Tibial nerve (tissue), 4 donors: ENCODE results near the gene IFFO2. TPM values are rescaled to one million over a fixed set of nuclear protein-coding genes. Genes with fewer than 3 reads are reported as not detected.
A peak's percentile ranks its signal among the peaks of the same experiment; 100 is the strongest.

ENCODE experiments used
- DNase-seq, 2 donors: peaks; one replicate each; pipeline ENCODE4 v3.0.0-alpha.2; 2019; ENCODE audit warnings: low spot score in 2 of 2
- H3K27ac ChIP-seq, 4 donors: fragments of 200-600 bp; sonication (generic) in 3 of 4; one replicate each; pipeline ENCODE4 v1.5.1; 2017 to 2019; ENCODE audit warnings: mild to moderate bottlenecking in 1 of 4
- H3K27me3 ChIP-seq, 2 donors: fragments of 200-600 bp; sonication (generic) in 1 of 2; one replicate each; pipeline versions ENCODE4 v1.5.1 to v1.6.0; 2017 to 2019
- H3K36me3 ChIP-seq, 3 donors: fragments of 200-600 bp; sonication (generic); one replicate each; pipeline ENCODE4 v1.5.1; 2018 to 2019
- H3K4me1 ChIP-seq, 4 donors: fragments of 200-600 bp; sonication (generic) in 3 of 4; one replicate each; pipeline ENCODE4 v1.5.1; 2017 to 2019
- H3K4me3 ChIP-seq, 4 donors: fragments of 200-600 bp; sonication (generic) in 3 of 4; one replicate each; pipeline ENCODE4 v1.5.1; 2017 to 2019; ENCODE audit warnings: mild to moderate bottlenecking in 1 of 4, moderate library complexity in 1 of 4
- H3K9me3 ChIP-seq, 4 donors: fragments of 200-600 bp; sonication (generic) in 3 of 4; one replicate each; pipeline ENCODE4 v1.5.1; 2017 to 2019
- CTCF ChIP-seq, 5 experiments: fragments of 200-600 bp in 3 of 5; fragments of 450-650 bp in 2 of 5; sonication (generic) in 3 of 5; IDR thresholded peaks; one replicate each; pipeline ENCODE4 v1.5.1; 2016 to 2019; ENCODE audit warnings: antibody characterized with exemption in 5 of 5, mild to moderate bottlenecking in 3 of 5, moderate library complexity in 2 of 5
- EP300 ChIP-seq, 2 donors: sonication (generic); formaldehyde crosslinking; IDR thresholded peaks; one replicate each; pipeline ENCODE4 v1.6.1; 2017; ENCODE audit warnings: antibody characterized with exemption in 2 of 2, mild to moderate bottlenecking in 1 of 2
- POLR2A ChIP-seq, 2 donors: fragments of 450-650 bp; IDR thresholded peaks; one replicate each; pipeline ENCODE4 v1.6.1; 2017; ENCODE audit warnings: antibody characterized with exemption in 2 of 2, mild to moderate bottlenecking in 2 of 2, moderate library complexity in 2 of 2
- WGBS, 2 donors: methylation state at CpG; one replicate each; pipeline ENCODE4 v1.1.5; 2018; 5-methylcytosine and 5-hydroxymethylcytosine counted together
- total RNA-seq, 4 donors: library from RNA; depleted of rRNA; stranded (reverse); fragments of >200 nt; gene quantifications; one replicate each; pipeline ENCODE4 v1.1.0, GENCODE V29; 2016

Gene IFFO2
- total RNA-seq, 4 donors from 2014 or later: 3.6 to 19.2 (median 9.2) TPM

- H3K4me1 ChIP-seq: peaks cover 0 to 17% (median 3%) of the 10 kb centered on the region in 4 donors
- peaks cover 0 to 58% (median 0%) of the 10 kb centered on the region in 3 donors for H3K36me3 ChIP-seq
- peak; percentile 56 to 68 for DNase-seq
- no peak overlapping the region for H3K4me3 ChIP-seq
- H3K27ac ChIP-seq: peak overlapping the region in 2 of 4 donors; percentile 58 to 70
- TF ChIP-seq EP300 (IDR thresholded peaks at IDR 0.05) (no peak), CTCF (IDR thresholded peaks at IDR 0.05) (peak; percentile 85 to 95 (median 93))
- H3K9me3 ChIP-seq: no peaks in the 10 kb centered on the region
- WGBS, 2 donors: 25 to 44% methylated on average over 16 to 22 of the region's 22 CpGs
- H3K27me3 ChIP-seq: no peaks in the 10 kb centered on the region
Measured at GRCh38 chr1:18913065-18913835, 43.2 kb downstream of the IFFO2 start.

- no peaks in the 10 kb centered on the region for H3K27me3 ChIP-seq
- peaks cover 0 to 56% (median 0%) of the 10 kb centered on the region in 3 donors for H3K36me3 ChIP-seq
- no peaks in the 10 kb centered on the region for H3K9me3 ChIP-seq
- no peak overlapping the region for H3K27ac ChIP-seq
- TF ChIP-seq EP300 (IDR thresholded peaks at IDR 0.05) (no peak), POLR2A (IDR thresholded peaks at IDR 0.05) (no peak), CTCF (IDR thresholded peaks at IDR 0.05) (no peak)
- H3K4me3 ChIP-seq: no peak overlapping the region
- 71 to 75% methylated on average over 3 of the region's 3 CpGs for WGBS, 2 donors
- peaks cover 0 to 24% (median 10%) of the 10 kb centered on the region in 4 donors for H3K4me1 ChIP-seq
- DNase-seq: no peak
Measured at GRCh38 chr1:18912550-18912949, 43.9 kb downstream of the IFFO2 start.

- no peak for DNase-seq
- WGBS, 2 donors: 70% methylated on average over 17 of the region's 17 CpGs
- Histone ChIP-seq H3K27me3 (no peaks in the 10 kb centered on the region), H3K36me3 (peaks cover 0 to 33% (median 0%) of the 10 kb centered on the region in 3 donors), H3K4me3 (no peak overlapping the region), H3K9me3 (no peaks in the 10 kb centered on the region), H3K27ac (peak overlapping the region in 2 of 4 donors; percentile 86), H3K4me1 (peaks cover 0 to 32% (median 16%) of the 10 kb centered on the region in 4 donors)
- TF ChIP-seq CTCF (IDR thresholded peaks at IDR 0.05) (no peak), POLR2A (IDR thresholded peaks at IDR 0.05) (no peak), EP300 (IDR thresholded peaks at IDR 0.05) (no peak)
Measured at GRCh38 chr1:18908911-18909771, 47.3 kb downstream of the IFFO2 start.

- DNase-seq: no peak
- WGBS, 2 donors: 44 to 53% methylated on average over 22 of the region's 22 CpGs
- TF ChIP-seq EP300 (IDR thresholded peaks at IDR 0.05) (no peak), CTCF (IDR thresholded peaks at IDR 0.05) (no peak), POLR2A (IDR thresholded peaks at IDR 0.05) (no peak)
- Histone ChIP-seq H3K9me3 (no peaks in the 10 kb centered on the region), H3K36me3 (peaks cover 0 to 33% (median 0%) of the 10 kb centered on the region in 3 donors), H3K27me3 (no peaks in the 10 kb centered on the region), H3K4me1 (peaks cover 0 to 33% (median 18%) of the 10 kb centered on the region in 4 donors), H3K4me3 (no peak overlapping the region), H3K27ac (peak overlapping the region; percentile 58 to 86 (median 78))
Measured at GRCh38 chr1:18907917-18908845, 48.3 kb downstream of the IFFO2 start.
